ENCODE measurements around the gene GLI2.

DNA sequence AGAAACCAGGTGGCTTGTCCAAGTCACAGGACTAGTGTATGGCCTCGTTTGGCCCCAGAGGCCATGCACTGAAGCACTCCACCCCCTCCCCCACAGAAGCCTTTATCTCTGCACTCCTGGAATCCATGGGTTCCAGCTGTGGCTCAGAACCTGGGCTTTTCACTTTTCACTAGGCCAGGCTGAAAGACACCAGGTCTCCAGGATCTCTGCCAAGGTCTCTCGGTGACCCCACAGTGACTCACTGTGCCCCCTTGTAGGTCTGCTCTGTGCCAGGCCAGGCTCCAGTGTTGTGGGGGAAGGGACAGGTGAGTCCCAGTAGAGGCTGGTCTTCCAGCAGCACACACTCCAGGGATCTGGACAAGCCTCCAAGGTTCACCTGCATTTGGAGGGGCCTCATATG lies 31.0 kb upstream of the GLI2 start:
- no peak for TF ChIP-seq ZNF384 (IDR thresholded peaks at IDR 0.05)
- TF ChIP-seq TARDBP (IDR thresholded peaks at IDR 0.05), result no peak
- TF ChIP-seq LEF1 (IDR thresholded peaks at IDR 0.05; ENCODE audit: borderline replicate concordance), result no peak
- TF ChIP-seq, protein P1, sequence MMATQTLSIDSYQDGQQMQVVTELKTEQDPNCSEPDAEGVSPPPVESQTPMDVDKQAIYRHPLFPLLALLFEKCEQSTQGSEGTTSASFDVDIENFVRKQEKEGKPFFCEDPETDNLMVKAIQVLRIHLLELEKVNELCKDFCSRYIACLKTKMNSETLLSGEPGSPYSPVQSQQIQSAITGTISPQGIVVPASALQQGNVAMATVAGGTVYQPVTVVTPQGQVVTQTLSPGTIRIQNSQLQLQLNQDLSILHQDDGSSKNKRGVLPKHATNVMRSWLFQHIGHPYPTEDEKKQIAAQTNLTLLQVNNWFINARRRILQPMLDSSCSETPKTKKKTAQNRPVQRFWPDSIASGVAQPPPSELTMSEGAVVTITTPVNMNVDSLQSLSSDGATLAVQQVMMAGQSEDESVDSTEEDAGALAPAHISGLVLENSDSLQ (IDR thresholded peaks at IDR 0.05), result no peak
- no peak for TF ChIP-seq ARNT (IDR thresholded peaks at IDR 0.05)
- no peak for TF ChIP-seq FOXA1 (IDR thresholded peaks at IDR 0.05)
- no peak for TF ChIP-seq HDGF (IDR thresholded peaks at IDR 0.05; ENCODE audit: borderline replicate concordance)
- TF ChIP-seq SP1 (IDR thresholded peaks at IDR 0.05), result no peak
- no peak for TF ChIP-seq FOXM1 (IDR thresholded peaks at IDR 0.05; ENCODE audit: borderline replicate concordance)
- TF ChIP-seq BHLHE40 (IDR thresholded peaks at IDR 0.05; ENCODE audit: borderline replicate concordance), result no peak
- TF ChIP-seq SUZ12 (IDR thresholded peaks at IDR 0.05), result no peak
